Sigmoid colon (tissue), 4 donors: ENCODE results near the gene CDH15.

ENCODE experiments used
- EP300 ChIP-seq, 4 donors: sonication (generic); formaldehyde crosslinking; IDR thresholded peaks; one replicate each; pipeline ENCODE4 v1.6.1; 2017; ENCODE audit warnings: antibody characterized with exemption in 4 of 4
- POLR2A ChIP-seq, 2 donors: fragments of 450-650 bp; IDR thresholded peaks; one replicate each; pipeline ENCODE4 v1.6.1; 2016; ENCODE audit warnings: antibody characterized with exemption in 2 of 2, mild to moderate bottlenecking in 2 of 2, moderate library complexity in 2 of 2
- POLR2AphosphoS5 ChIP-seq, 4 donors: sonication (generic); formaldehyde crosslinking; IDR thresholded peaks; one replicate each; pipeline ENCODE4 v1.6.1; 2017; ENCODE audit warnings: antibody characterized with exemption in 4 of 4
- TF ChIP-seq, protein P1 (sequence below), 4 experiments: fragments of 450-650 bp in 3 of 4; fragments of 200-600 bp in 1 of 4; IDR thresholded peaks; one replicate each; pipeline ENCODE4 v1.5.1; 2016 to 2019; ENCODE audit warnings: antibody characterized with exemption in 4 of 4, mild to moderate bottlenecking in 3 of 4, moderate library complexity in 2 of 4

DNA sequence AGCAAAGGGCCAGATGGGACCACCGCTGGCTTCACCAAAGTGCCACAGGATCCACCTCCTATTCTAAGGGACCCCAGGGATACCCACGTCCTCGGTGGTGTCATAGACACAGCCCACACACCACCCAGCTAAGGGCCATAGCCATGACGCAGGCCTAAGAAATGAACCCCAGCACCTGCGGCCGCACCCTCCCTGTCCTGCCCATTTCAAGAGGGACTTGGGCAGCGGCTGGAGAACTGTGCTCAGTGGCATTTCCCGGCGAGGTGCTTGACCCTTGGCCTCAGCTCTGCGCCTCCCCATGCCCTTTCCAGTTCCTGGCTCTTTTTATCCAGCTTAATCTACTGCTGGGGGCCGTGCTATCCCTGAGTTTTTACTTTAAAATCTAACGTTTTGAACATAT lies 73.2 kb downstream of the CDH15 start:
- TF ChIP-seq, protein P1, sequence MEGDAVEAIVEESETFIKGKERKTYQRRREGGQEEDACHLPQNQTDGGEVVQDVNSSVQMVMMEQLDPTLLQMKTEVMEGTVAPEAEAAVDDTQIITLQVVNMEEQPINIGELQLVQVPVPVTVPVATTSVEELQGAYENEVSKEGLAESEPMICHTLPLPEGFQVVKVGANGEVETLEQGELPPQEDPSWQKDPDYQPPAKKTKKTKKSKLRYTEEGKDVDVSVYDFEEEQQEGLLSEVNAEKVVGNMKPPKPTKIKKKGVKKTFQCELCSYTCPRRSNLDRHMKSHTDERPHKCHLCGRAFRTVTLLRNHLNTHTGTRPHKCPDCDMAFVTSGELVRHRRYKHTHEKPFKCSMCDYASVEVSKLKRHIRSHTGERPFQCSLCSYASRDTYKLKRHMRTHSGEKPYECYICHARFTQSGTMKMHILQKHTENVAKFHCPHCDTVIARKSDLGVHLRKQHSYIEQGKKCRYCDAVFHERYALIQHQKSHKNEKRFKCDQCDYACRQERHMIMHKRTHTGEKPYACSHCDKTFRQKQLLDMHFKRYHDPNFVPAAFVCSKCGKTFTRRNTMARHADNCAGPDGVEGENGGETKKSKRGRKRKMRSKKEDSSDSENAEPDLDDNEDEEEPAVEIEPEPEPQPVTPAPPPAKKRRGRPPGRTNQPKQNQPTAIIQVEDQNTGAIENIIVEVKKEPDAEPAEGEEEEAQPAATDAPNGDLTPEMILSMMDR (IDR thresholded peaks at IDR 0.05) = no peak
- TF ChIP-seq POLR2A (IDR thresholded peaks at IDR 0.05) (no peak), EP300 (IDR thresholded peaks at IDR 0.05) (no peak), POLR2AphosphoS5 (IDR thresholded peaks at IDR 0.05) (no peak)
